Liver (tissue), 9 donors: Measurements from ENCODE around the gene MFAP2. TPM values are rescaled to one million over a fixed set of nuclear protein-coding genes. Genes with fewer than 3 reads are reported as not detected.

Experiments
- DNase-seq: peaks from one replicate; pipeline ENCODE4 v3.0.0-alpha.2; 2017; ENCODE audit warnings: low spot score
- H3K27ac ChIP-seq, 2 donors: one replicate each; pipeline ENCODE4 v1.7.0; 2013; ENCODE audit warnings: inconsistent platforms in 2 of 2, low read length in 2 of 2, control low read depth in 1 of 2, low read depth in 1 of 2, mild to moderate bottlenecking in 1 of 2
- H3K27me3 ChIP-seq, 4 donors: one replicate each; pipeline versions ENCODE4 v1.6.1 to v1.7.0; 2013; ENCODE audit warnings: low read length in 3 of 4, inconsistent platforms in 1 of 4, mild to moderate bottlenecking in 1 of 4, moderate library complexity in 1 of 4; ENCODE audit not compliant: control insufficient read depth in 4 of 4, insufficient read depth in 4 of 4
- H3K36me3 ChIP-seq, 4 donors: one replicate each; pipeline versions ENCODE4 v1.6.1 to v1.7.0; 2013; ENCODE audit warnings: low read length in 3 of 4, mild to moderate bottlenecking in 3 of 4, low read depth in 1 of 4, moderate library complexity in 1 of 4; ENCODE audit not compliant: control insufficient read depth in 4 of 4, insufficient read depth in 3 of 4
- H3K4me1 ChIP-seq, 4 donors: one replicate each; pipeline versions ENCODE4 v1.6.1 to v1.7.0; 2013; ENCODE audit warnings: low read length in 3 of 4, mild to moderate bottlenecking in 3 of 4, moderate library complexity in 1 of 4; ENCODE audit not compliant: control insufficient read depth in 4 of 4, insufficient read depth in 4 of 4
- H3K4me3 ChIP-seq, 3 donors: one replicate each; pipeline versions ENCODE4 v1.6.1 to v1.7.0; 2013; ENCODE audit warnings: low read length in 3 of 3, control low read depth in 1 of 3, low read depth in 1 of 3, mild to moderate bottlenecking in 1 of 3
- H3K9ac ChIP-seq, 2 donors: one replicate each; pipeline ENCODE4 v1.7.0; 2013; ENCODE audit warnings: low read length in 2 of 2, mild to moderate bottlenecking in 2 of 2, moderate library complexity in 2 of 2, control low read depth in 1 of 2, low read depth in 1 of 2
- H3K9me3 ChIP-seq, 4 donors: one replicate each; pipeline versions ENCODE4 v1.6.1 to v1.7.0; 2013; ENCODE audit warnings: low read length in 3 of 4; ENCODE audit not compliant: control insufficient read depth in 4 of 4
- ATF3 ChIP-seq: IDR thresholded peaks from 2 replicates; pipeline ENCODE4 v1.6.1; 2016; ENCODE audit warnings: antibody characterized with exemption
- CTCF ChIP-seq: fragments of 150-350 bp; IDR thresholded peaks from 2 replicates; pipeline ENCODE4 v1.5.1; 2017; ENCODE audit warnings: improper control_type of control experiment, low read depth, low read length; ENCODE audit not compliant: missing input control
- EGR1 ChIP-seq, 2 donors: IDR thresholded peaks; 2 replicates each; pipeline ENCODE4 v1.6.1; 2016 to 2018; ENCODE audit warnings: antibody characterized with exemption in 2 of 2, low read depth in 2 of 2
- FOXA1 ChIP-seq: IDR thresholded peaks from 2 replicates; pipeline ENCODE4 v1.6.1; 2016; ENCODE audit warnings: antibody characterized with exemption
- FOXA2 ChIP-seq: IDR thresholded peaks from 2 replicates; pipeline ENCODE4 v1.6.1; 2016; ENCODE audit warnings: antibody characterized with exemption
- GABPA ChIP-seq, 2 donors: IDR thresholded peaks in 1 of 2; conservative IDR thresholded peaks in 1 of 2; 2 replicates each; pipeline ENCODE4 v1.6.1; 2016; ENCODE audit warnings: antibody characterized with exemption in 2 of 2, mild to moderate bottlenecking in 1 of 2, moderate library complexity in 1 of 2
- HNF4A ChIP-seq, 2 donors: conservative IDR thresholded peaks; 2 replicates each; pipeline ENCODE4 v1.6.1; 2016; ENCODE audit warnings: antibody characterized with exemption in 2 of 2, mild to moderate bottlenecking in 2 of 2
- HNF4G ChIP-seq: IDR thresholded peaks from 2 replicates; pipeline ENCODE4 v1.6.1; 2016; ENCODE audit warnings: antibody characterized with exemption
- JUND ChIP-seq, 2 donors: IDR thresholded peaks; 2 replicates each; pipeline ENCODE4 v1.6.1; 2016; ENCODE audit warnings: antibody characterized with exemption in 2 of 2
- MAX ChIP-seq: IDR thresholded peaks from 2 replicates; pipeline ENCODE4 v1.6.1; 2016; ENCODE audit warnings: antibody characterized with exemption
- NR2F2 ChIP-seq: IDR thresholded peaks from 2 replicates; pipeline ENCODE4 v1.6.1; 2016; ENCODE audit warnings: antibody characterized with exemption
- REST ChIP-seq: IDR thresholded peaks from 2 replicates; pipeline ENCODE4 v1.6.1; 2016; ENCODE audit warnings: antibody characterized with exemption, mild to moderate bottlenecking
- RXRA ChIP-seq, 2 donors: IDR thresholded peaks; 2 replicates each; pipeline ENCODE4 v1.6.1; 2017 to 2018; ENCODE audit warnings: antibody characterized with exemption in 2 of 2, mild to moderate bottlenecking in 1 of 2
- SP1 ChIP-seq: IDR thresholded peaks from 2 replicates; pipeline ENCODE4 v1.6.1; 2018; ENCODE audit warnings: antibody characterized with exemption, mild to moderate bottlenecking
- TAF1 ChIP-seq: conservative IDR thresholded peaks from 2 replicates; pipeline ENCODE4 v1.6.1; 2016; ENCODE audit warnings: antibody characterized with exemption, mild to moderate bottlenecking
- YY1 ChIP-seq: IDR thresholded peaks from 2 replicates; pipeline ENCODE4 v1.6.1; 2016; ENCODE audit warnings: antibody characterized with exemption, mild to moderate bottlenecking
- ZBTB33 ChIP-seq: IDR thresholded peaks from 2 replicates; pipeline ENCODE4 v1.6.1; 2016; ENCODE audit warnings: antibody characterized with exemption
- WGBS: extraction: QIAGEN DNeasy Blood & Tissue Kit; methylation state at CpG from one replicate; pipeline ENCODE4 v1.1.7; 2013; 5-methylcytosine and 5-hydroxymethylcytosine counted together
- polyA plus RNA-seq, 2 donors: library from polyadenylated mRNA; stranded (reverse) in 1 of 2; unstranded in 1 of 2; fragments of 200-250 nt in 1 of 2; fragments of >200 nt in 1 of 2; fragmentation: Nextera tagmentation in 1 of 2; extraction: Ambion mirVana in 1 of 2; gene quantifications; one replicate each; pipeline versions ENCODE4 v1.2.1 to v1.2.3, GENCODE V29; 2013 to 2015
- total RNA-seq, 2 donors: library from RNA; depleted of rRNA; stranded (reverse); fragments of >200 nt; gene quantifications; one replicate each; pipeline ENCODE4 v1.2.3, GENCODE V29; 2014
- donor health status: healthy.
- donor health status: healthy.
- donor health status: healthy.
- donor health status: healthy.
- donor health status: healthy.

MFAP2 gene
- total and polyA plus RNA-seq, 4 donors, result 0.25 to 1.4 (median 0.74) TPM

GRCh38 chr1:16999863-17000262, 19.4 kb upstream of the MFAP2 start:
- Histone ChIP-seq H3K9ac (no peak overlapping the region), H3K4me1 (no peaks in the 10 kb centered on the region), H3K27ac (no peak overlapping the region), H3K4me3 (no peak overlapping the region), H3K36me3 (peaks cover 0 to 32% (median 8%) of the 10 kb centered on the region in 4 donors), H3K27me3 (no peaks in the 10 kb centered on the region), H3K9me3 (no peaks in the 10 kb centered on the region)
- no peak for DNase-seq
- TF ChIP-seq NR2F2, result no peak
- TF ChIP-seq YY1, result no peak
- no peak for TF ChIP-seq GABPA (IDR thresholded peaks at IDR 0.05 in 1 of 2, conservative IDR thresholded peaks at IDR 0.05 in 1 of 2)
- no peak for TF ChIP-seq EGR1 (IDR thresholded peaks at IDR 0.05; ENCODE audit: low read depth in 2 of 2)
- no peak for TF ChIP-seq CTCF
- TF ChIP-seq JUND (IDR thresholded peaks at IDR 0.05), result no peak
- no peak for TF ChIP-seq ZBTB33
- TF ChIP-seq MAX, result no peak
- TF ChIP-seq SP1, result no peak
- TF ChIP-seq FOXA1, result no peak
- TF ChIP-seq HNF4A (conservative IDR thresholded peaks at IDR 0.05), result no peak
- TF ChIP-seq REST, result no peak
- TF ChIP-seq TAF1, result no peak
- TF ChIP-seq RXRA (IDR thresholded peaks at IDR 0.05), result no peak
- TF ChIP-seq ATF3, result no peak
- TF ChIP-seq HNF4G, result no peak
- WGBS, result 93% methylated on average over 8 of the region's 8 CpGs

- Histone ChIP-seq H3K4me1 (no peaks in the 10 kb centered on the region), H3K27me3 (no peaks in the 10 kb centered on the region), H3K9me3 (no peaks in the 10 kb centered on the region), H3K9ac (no peak overlapping the region), H3K36me3 (peaks cover 0 to 23% (median 6%) of the 10 kb centered on the region in 4 donors), H3K4me3 (no peak overlapping the region), H3K27ac (no peak overlapping the region)
- 90% methylated on average over 10 of the region's 10 CpGs for WGBS
- DNase-seq, result no peak
- no peak for TF ChIP-seq GABPA (IDR thresholded peaks at IDR 0.05 in 1 of 2, conservative IDR thresholded peaks at IDR 0.05 in 1 of 2)
- TF ChIP-seq TAF1, result no peak
- TF ChIP-seq FOXA2, result no peak
- TF ChIP-seq NR2F2, result no peak
- TF ChIP-seq JUND (IDR thresholded peaks at IDR 0.05), result no peak
- TF ChIP-seq MAX, result no peak
- TF ChIP-seq HNF4G, result no peak
- TF ChIP-seq RXRA (IDR thresholded peaks at IDR 0.05), result no peak
- TF ChIP-seq CTCF, result no peak
- TF ChIP-seq YY1, result no peak
- TF ChIP-seq ATF3, result no peak
- no peak for TF ChIP-seq HNF4A (conservative IDR thresholded peaks at IDR 0.05)
- no peak for TF ChIP-seq FOXA1
These were observed 18.2 kb upstream of the MFAP2 start for GRCh38 chr1:16998589-16998988.
